GM18508 (cell line): ENCODE results near the gene MRPL10.
"Not testable (repeated sequence)": the region's sequence is repeated elsewhere in the genome, so short reads cannot be mapped to it uniquely, and the experiment has no call there.

Source experiments
- ATAC-seq: cut with Tn5 transposase; IDR thresholded peaks from one replicate; pipeline ENCODE4 v1.9.1; 2021; ENCODE audit warnings: moderate number of reproducible peaks; ENCODE audit not compliant: insufficient read depth, unreplicated experiment

Gene MRPL10

GRCh38 chr17:47803201-47803600 is 28.1 kb downstream of the MRPL10 start:
- ATAC-seq: no peak

GRCh38 chr17:47802341-47803022 is 28.9 kb downstream of the MRPL10 start:
- no peak for ATAC-seq

- no peak for ATAC-seq
These were observed 29.4 kb downstream of the MRPL10 start for GRCh38 chr17:47801906-47802305.

- no peak for ATAC-seq
These were observed 30.1 kb downstream of the MRPL10 start for GRCh38 chr17:47801176-47801765.

GRCh38 chr17:47800686-47801085 is 30.7 kb downstream of the MRPL10 start:
- no peak for ATAC-seq

GRCh38 chr17:47797797-47798196 is 33.5 kb downstream of the MRPL10 start:
- ATAC-seq: no peak

- ATAC-seq: no peak
These were observed 38.4 kb downstream of the MRPL10 start for GRCh38 chr17:47792979-47793378.

- no peak for ATAC-seq
These were observed 38.9 kb downstream of the MRPL10 start for GRCh38 chr17:47792457-47792856.

GRCh38 chr17:47791025-47791424 is 40.3 kb downstream of the MRPL10 start:
- ATAC-seq: no peak

GRCh38 chr17:47789611-47790561 is 41.5 kb downstream of the MRPL10 start:
- no peak for ATAC-seq

GRCh38 chr17:47785538-47786123 is 45.7 kb downstream of the MRPL10 start:
- no peak for ATAC-seq

GRCh38 chr17:47781397-47781796 is 49.9 kb downstream of the MRPL10 start:
- no peak for ATAC-seq

- no peak for ATAC-seq
These were observed 53.1 kb downstream of the MRPL10 start for GRCh38 chr17:47778184-47778635.

- ATAC-seq: no peak
These were observed 54.8 kb downstream of the MRPL10 start for GRCh38 chr17:47776330-47777197.

- no peak for ATAC-seq
These were observed 56.3 kb downstream of the MRPL10 start for GRCh38 chr17:47774987-47775580.

- no peak for ATAC-seq
These were observed 57.0 kb downstream of the MRPL10 start for GRCh38 chr17:47774331-47774730.

- not testable (repeated sequence) for ATAC-seq
These were observed 57.7 kb downstream of the MRPL10 start for GRCh38 chr17:47773649-47774048.
